NB4 (cell line): Measurements from ENCODE around the gene TMEM267.

Source experiments
- DNase-seq: peaks from one replicate; pipeline ENCODE4 v3.0.0; 2010; ENCODE audit warnings: low read depth
- H3K4me3 ChIP-seq: one replicate; pipeline ENCODE4 v1.5.1; 2011; ENCODE audit warnings: mild to moderate bottlenecking, low read depth, low read length, moderate library complexity
- MAX ChIP-seq: IDR thresholded peaks from 2 replicates; pipeline ENCODE4 v1.6.1; 2011; ENCODE audit warnings: low read depth, low read length
- MYC ChIP-seq: IDR thresholded peaks from 2 replicates; pipeline ENCODE4 v1.6.1; 2011; ENCODE audit warnings: low read depth, low read length
- POLR2A ChIP-seq: IDR thresholded peaks from 2 replicates; pipeline ENCODE4 v1.6.1; 2011; ENCODE audit warnings: mild to moderate bottlenecking; ENCODE audit not compliant: insufficient read length; ENCODE audit errors: extremely low read depth
- TF ChIP-seq, protein P1 (sequence below): IDR thresholded peaks from one replicate; pipeline ENCODE4 v1.5.1; 2012; ENCODE audit warnings: low read depth, low read length

TMEM267 gene

GRCh38 chr5:43422143-43422542 lies 61.5 kb downstream of the TMEM267 start:
- H3K4me3 ChIP-seq, result no peak overlapping the region
- no peak for TF ChIP-seq MAX
- TF ChIP-seq POLR2A, result no peak
- TF ChIP-seq, protein P1, sequence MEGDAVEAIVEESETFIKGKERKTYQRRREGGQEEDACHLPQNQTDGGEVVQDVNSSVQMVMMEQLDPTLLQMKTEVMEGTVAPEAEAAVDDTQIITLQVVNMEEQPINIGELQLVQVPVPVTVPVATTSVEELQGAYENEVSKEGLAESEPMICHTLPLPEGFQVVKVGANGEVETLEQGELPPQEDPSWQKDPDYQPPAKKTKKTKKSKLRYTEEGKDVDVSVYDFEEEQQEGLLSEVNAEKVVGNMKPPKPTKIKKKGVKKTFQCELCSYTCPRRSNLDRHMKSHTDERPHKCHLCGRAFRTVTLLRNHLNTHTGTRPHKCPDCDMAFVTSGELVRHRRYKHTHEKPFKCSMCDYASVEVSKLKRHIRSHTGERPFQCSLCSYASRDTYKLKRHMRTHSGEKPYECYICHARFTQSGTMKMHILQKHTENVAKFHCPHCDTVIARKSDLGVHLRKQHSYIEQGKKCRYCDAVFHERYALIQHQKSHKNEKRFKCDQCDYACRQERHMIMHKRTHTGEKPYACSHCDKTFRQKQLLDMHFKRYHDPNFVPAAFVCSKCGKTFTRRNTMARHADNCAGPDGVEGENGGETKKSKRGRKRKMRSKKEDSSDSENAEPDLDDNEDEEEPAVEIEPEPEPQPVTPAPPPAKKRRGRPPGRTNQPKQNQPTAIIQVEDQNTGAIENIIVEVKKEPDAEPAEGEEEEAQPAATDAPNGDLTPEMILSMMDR, result no peak
- TF ChIP-seq MYC, result no peak
- no peak for DNase-seq

DNA sequence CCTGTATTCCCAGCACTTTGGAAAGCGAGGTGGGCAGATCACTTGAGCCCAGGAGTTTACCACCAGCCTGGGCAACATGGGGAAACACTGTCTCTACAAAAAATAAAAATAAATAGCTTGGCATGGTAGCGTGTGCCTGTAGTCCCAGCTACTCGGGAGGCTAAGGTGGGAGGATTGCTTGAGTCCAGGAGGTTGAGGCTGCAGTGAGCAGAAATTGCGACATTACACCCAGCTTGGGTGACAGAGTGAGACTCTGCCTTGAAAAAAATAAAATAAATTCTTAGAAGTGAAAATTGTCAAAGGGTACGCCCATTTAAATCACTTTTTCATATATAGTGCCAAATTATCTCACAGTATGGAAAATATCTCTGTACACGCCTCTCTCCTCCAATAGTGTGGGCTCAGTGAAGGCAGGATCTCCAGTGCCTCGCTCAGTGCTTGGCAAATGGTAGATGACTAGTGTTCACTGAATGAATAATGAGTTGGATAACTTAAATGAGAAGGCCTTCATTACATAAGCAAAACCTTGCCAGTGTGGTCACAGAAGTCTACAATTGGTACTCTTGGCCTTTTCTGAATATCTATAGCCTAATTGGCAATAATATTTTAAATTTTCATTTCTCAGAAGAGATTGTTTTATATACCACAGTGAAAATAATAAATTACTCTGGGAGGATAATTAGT lies 62.1 kb downstream of the TMEM267 start:
- DNase-seq, result no peak
- no peak overlapping the region for H3K4me3 ChIP-seq
- TF ChIP-seq MAX (no peak), MYC (no peak), POLR2A (no peak)
- TF ChIP-seq, protein P1, result no peak

GRCh38 chr5:43420241-43420640 lies 63.4 kb downstream of the TMEM267 start:
- no peak for DNase-seq
- H3K4me3 ChIP-seq, result no peak overlapping the region
- no peak for TF ChIP-seq POLR2A
- TF ChIP-seq, protein P1, result no peak
- TF ChIP-seq MYC, result no peak
- no peak for TF ChIP-seq MAX

DNA sequence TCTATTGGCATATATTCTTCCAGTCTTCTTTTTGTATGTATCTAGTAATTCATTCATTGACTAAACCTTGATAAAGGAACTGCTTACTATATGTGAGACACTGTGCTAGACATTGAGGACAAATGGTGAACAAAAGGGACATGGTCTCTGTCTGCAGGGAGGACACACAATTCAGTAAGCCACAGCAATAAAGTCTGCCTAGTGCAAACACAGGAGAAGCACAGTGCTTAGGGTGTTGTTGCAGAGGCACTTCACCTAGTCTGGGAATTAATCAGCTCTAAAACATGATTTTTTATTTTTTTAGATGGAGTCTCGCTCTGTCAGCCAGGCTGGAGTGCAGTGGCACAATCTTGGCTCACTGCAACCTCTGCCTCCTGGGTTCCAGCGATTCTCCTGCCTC lies 65.1 kb downstream of the TMEM267 start:
- no peak for DNase-seq
- TF ChIP-seq POLR2A, result no peak
- TF ChIP-seq MYC, result no peak
- TF ChIP-seq, protein P1, result no peak
- TF ChIP-seq MAX, result no peak

DNA sequence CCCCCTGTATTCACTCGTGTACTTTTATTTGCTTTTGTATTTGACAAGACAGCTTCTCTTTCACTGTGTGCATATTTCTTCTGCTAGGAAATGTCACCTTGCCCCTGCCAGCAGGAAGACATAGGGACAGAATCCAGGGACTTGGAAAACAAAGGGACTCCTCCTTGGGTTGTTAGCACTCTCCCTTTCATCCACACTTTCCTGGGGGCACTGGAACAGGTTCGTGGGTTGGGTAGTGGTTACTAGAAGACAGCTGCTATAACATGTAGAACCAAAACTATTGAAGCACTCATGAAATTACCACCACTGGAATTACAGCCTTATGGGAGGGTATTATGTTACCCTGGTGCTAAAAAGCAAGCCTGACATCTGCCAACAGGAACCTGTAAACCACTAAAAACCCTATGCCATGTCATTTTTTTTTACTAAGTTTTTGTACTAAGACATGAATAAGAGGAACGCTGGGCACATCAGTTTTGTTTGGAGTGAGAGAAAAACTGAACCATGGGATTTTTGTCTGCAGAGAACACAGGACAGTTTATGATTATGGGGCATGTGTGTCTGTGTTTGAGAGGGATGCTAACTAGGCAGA lies 66.8 kb downstream of the TMEM267 start:
- no peak overlapping the region for H3K4me3 ChIP-seq
- no peak for TF ChIP-seq MAX
- TF ChIP-seq POLR2A, result no peak
- TF ChIP-seq, protein P1, result no peak
- no peak for TF ChIP-seq MYC
- no peak for DNase-seq

More for the DNA sequence above, 65.1 kb downstream of the TMEM267 start:
- no peak overlapping the region for H3K4me3 ChIP-seq
